Loucy (cell line): ENCODE measurements around the gene CEP85L.

Experiments used
- H2AFZ ChIP-seq: fragments of 200-600 bp; sonication (generic); 2 replicates; pipeline ENCODE4 v1.6.0; 2016; ENCODE audit warnings: antibody characterized with exemption, mild to moderate bottlenecking, low read length, moderate library complexity
- H3F3A ChIP-seq: fragments of 200-600 bp; 2 replicates; pipeline ENCODE4 v1.6.0; 2016; ENCODE audit warnings: antibody characterized with exemption, low read depth, mild to moderate bottlenecking
- H3K27me3 ChIP-seq: fragments of 200-600 bp; sonication (generic); 2 replicates; pipeline ENCODE4 v1.6.1; 2014; ENCODE audit warnings: low read length, mild to moderate bottlenecking; ENCODE audit not compliant: insufficient read depth, poor library complexity, severe bottlenecking
- H3K36me3 ChIP-seq: fragments of 200-600 bp; sonication (generic); 2 replicates; pipeline ENCODE4 v1.6.1; 2016; ENCODE audit warnings: low read length; ENCODE audit not compliant: insufficient read depth
- H3K4me1 ChIP-seq: fragments of 200-600 bp; sonication (generic); 2 replicates; pipeline ENCODE4 v1.5.1; 2014; ENCODE audit warnings: low read length, mild to moderate bottlenecking; ENCODE audit not compliant: insufficient read depth, poor library complexity, severe bottlenecking
- H3K4me2 ChIP-seq: fragments of 200-600 bp; sonication (generic); 2 replicates; pipeline ENCODE4 v1.6.0; 2014; ENCODE audit warnings: antibody characterized with exemption, low read length, low read depth, mild to moderate bottlenecking; ENCODE audit not compliant: poor library complexity, severe bottlenecking
- H3K4me3 ChIP-seq: fragments of 200-600 bp; sonication (generic); 2 replicates; pipeline ENCODE4 v1.5.1; 2014; ENCODE audit warnings: low read length, mild to moderate bottlenecking, mixed read lengths; ENCODE audit not compliant: poor library complexity, severe bottlenecking
- H3K79me2 ChIP-seq: fragments of 200-600 bp; sonication (generic); 2 replicates; pipeline ENCODE4 v1.6.1; 2014; ENCODE audit warnings: low read length; ENCODE audit not compliant: insufficient read depth
- H3K9ac ChIP-seq: fragments of 200-600 bp; sonication (generic); 2 replicates; pipeline ENCODE4 v1.6.0; 2014; ENCODE audit warnings: mild to moderate bottlenecking, low read depth, low read length, moderate library complexity; ENCODE audit not compliant: poor library complexity, severe bottlenecking
- H3K9me2 ChIP-seq: fragments of 200-600 bp; sonication (generic); replicated peaks from 2 replicates; pipeline ENCODE4 v1.6.1; 2016; ENCODE audit warnings: low read depth, low read length, mixed read lengths
- H3K9me3 ChIP-seq: fragments of 200-600 bp; sonication (generic); 2 replicates; pipeline ENCODE4 v1.6.1; 2014; ENCODE audit warnings: mild to moderate bottlenecking, antibody characterized with exemption, low read length, low read depth; ENCODE audit not compliant: insufficient read depth
- H4K20me1 ChIP-seq: fragments of 200-600 bp; sonication (generic); 2 replicates; pipeline ENCODE4 v1.6.0; 2014; ENCODE audit warnings: antibody characterized with exemption, low read length, mild to moderate bottlenecking; ENCODE audit not compliant: insufficient read depth, poor library complexity, severe bottlenecking
- EZH2phosphoT487 ChIP-seq: fragments of 200-600 bp; IDR thresholded peaks from 2 replicates; pipeline ENCODE4 v1.6.1; 2018; ENCODE audit warnings: antibody characterized with exemption, mild to moderate bottlenecking, moderate library complexity, borderline replicate concordance
- TF ChIP-seq, protein P1 (sequence below): fragments of 200-600 bp; sonication (generic); conservative IDR thresholded peaks from 2 replicates; pipeline ENCODE4 v1.5.1; 2014; ENCODE audit warnings: mild to moderate bottlenecking, antibody characterized with exemption, low read length

The CEP85L gene

DNA sequence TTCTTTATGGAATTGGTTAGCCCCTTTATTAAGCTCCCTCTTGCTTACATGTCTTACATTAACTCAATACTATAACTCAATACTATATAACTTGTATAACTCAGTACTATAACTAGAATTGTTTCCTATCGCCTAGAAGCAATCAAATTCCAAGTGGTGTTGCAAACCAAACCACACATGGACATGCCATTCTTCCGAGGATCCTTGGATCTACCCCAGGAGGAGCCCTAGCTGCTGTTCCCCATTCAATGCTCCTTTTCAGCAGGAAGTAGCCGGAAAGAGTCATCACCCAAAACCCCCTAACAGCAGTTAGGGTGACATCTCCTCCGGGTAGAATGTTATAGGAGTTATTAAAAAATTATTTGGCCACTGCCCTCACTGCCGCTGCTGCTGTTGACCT lies 62.8 kb downstream of the CEP85L start:
- Histone ChIP-seq H3K4me2 (no peak overlapping the region), H3F3A (no peaks in the 10 kb centered on the region)

DNA sequence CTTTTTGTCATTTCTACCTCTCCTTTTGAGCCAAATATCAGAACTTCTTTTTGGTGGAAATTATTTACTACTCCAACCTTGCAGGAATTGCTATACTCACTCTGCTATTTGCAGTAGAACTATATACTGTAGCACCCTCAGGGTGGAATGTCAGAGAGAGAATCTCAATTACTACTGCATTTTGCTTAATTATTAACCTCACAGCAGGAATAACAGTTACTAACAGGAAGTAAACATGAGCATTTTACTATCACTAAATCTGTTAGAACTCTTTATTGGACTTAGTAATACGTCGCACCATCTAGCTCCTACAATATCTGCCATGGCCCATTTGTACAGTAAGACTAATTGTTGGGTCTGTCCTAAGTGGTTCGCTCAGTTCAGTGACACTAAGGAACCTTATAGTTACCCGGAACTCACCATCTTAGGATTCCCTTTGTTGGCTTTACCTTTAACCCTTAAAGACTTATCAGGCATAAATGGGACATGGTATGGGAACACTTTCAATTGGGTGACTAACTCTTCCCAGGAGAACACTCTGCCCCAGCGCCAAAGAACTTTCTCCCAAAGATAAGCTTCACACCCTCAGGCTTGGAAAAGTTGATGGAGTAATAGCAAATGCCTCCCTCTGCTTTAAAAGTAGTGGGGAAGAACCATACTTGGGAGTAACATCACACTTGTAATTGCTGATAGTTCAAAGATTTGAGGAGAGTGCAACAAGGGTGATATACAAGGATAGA lies 64.5 kb downstream of the CEP85L start:
- Histone ChIP-seq H3K79me2 (peaks cover 65% of the 10 kb centered on the region), H3K27me3 (no peaks in the 10 kb centered on the region), H3K4me2 (no peak overlapping the region), H3K4me3 (no peak overlapping the region), H3K9ac (no peak overlapping the region), H3K4me1 (peaks cover 25% of the 10 kb centered on the region), H3K9me2 (no peaks in the 10 kb centered on the region), H2AFZ (no peak overlapping the region), H3F3A (no peaks in the 10 kb centered on the region), H3K36me3 (peaks cover 6% of the 10 kb centered on the region), H3K9me3 (no peaks in the 10 kb centered on the region), H4K20me1 (no peaks in the 10 kb centered on the region)
- no peak for TF ChIP-seq EZH2phosphoT487
- TF ChIP-seq, protein P1, sequence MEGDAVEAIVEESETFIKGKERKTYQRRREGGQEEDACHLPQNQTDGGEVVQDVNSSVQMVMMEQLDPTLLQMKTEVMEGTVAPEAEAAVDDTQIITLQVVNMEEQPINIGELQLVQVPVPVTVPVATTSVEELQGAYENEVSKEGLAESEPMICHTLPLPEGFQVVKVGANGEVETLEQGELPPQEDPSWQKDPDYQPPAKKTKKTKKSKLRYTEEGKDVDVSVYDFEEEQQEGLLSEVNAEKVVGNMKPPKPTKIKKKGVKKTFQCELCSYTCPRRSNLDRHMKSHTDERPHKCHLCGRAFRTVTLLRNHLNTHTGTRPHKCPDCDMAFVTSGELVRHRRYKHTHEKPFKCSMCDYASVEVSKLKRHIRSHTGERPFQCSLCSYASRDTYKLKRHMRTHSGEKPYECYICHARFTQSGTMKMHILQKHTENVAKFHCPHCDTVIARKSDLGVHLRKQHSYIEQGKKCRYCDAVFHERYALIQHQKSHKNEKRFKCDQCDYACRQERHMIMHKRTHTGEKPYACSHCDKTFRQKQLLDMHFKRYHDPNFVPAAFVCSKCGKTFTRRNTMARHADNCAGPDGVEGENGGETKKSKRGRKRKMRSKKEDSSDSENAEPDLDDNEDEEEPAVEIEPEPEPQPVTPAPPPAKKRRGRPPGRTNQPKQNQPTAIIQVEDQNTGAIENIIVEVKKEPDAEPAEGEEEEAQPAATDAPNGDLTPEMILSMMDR, result no peak

More for the DNA sequence above, 62.8 kb downstream of the CEP85L start:
- Histone ChIP-seq H3K4me1 (peaks cover 25% of the 10 kb centered on the region), H3K9ac (no peak overlapping the region), H2AFZ (no peak overlapping the region), H3K9me2 (no peaks in the 10 kb centered on the region), H3K4me3 (no peak overlapping the region), H3K27me3 (no peaks in the 10 kb centered on the region), H3K79me2 (peaks cover 71% of the 10 kb centered on the region), H3K9me3 (no peaks in the 10 kb centered on the region), H3K36me3 (peaks cover 8% of the 10 kb centered on the region), H4K20me1 (peaks cover 3% of the 10 kb centered on the region)
- TF ChIP-seq, protein P1, result no peak
- TF ChIP-seq EZH2phosphoT487, result no peak

DNA sequence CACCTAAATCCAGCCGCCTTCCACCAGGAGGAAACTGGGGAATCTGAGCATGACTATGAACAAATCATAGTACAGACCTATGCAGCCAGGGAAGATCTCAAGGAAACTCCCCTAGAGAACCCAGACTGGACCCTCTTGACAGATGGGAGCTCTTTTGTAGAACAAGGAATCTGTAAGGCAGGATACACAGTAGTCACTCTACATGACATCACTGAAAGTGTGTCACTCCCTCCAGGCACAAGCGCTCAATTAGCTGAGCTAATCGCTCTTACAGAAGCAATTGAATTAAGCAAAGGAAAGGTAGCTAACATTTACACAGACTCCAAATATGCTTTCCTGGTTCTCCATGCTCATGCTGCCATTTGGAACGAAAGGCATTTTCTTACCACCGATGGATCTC lies 66.5 kb downstream of the CEP85L start:
- Histone ChIP-seq H3K9me3 (no peaks in the 10 kb centered on the region), H4K20me1 (peaks cover 3% of the 10 kb centered on the region), H3K9me2 (no peaks in the 10 kb centered on the region), H3K4me1 (peaks cover 12% of the 10 kb centered on the region), H3K9ac (no peak overlapping the region), H3K4me2 (no peak overlapping the region), H2AFZ (no peak overlapping the region), H3F3A (no peaks in the 10 kb centered on the region), H3K79me2 (peaks cover 56% of the 10 kb centered on the region), H3K36me3 (peaks cover 7% of the 10 kb centered on the region; the same call in 1 of the 2 replicates), H3K4me3 (no peak overlapping the region), H3K27me3 (no peaks in the 10 kb centered on the region)
- TF ChIP-seq EZH2phosphoT487, result no peak
- TF ChIP-seq, protein P1, result no peak
